Endothelial cell of umbilical vein (primary cell): ENCODE measurements around the gene GRXCR2. TPM values are rescaled to one million over a fixed set of nuclear protein-coding genes. Genes with fewer than 3 reads are reported as not detected.

Source experiments
- BruUV-seq: library from RNA; stranded (reverse); fragments of 400-500 nt; replicated peaks from 2 replicates; lab custom pipeline; 2021; lab: Mats Ljungman, UMichigan
- CTCF ChIA-PET: fragments of 300-600, 350-600 bp; sonication (Branson Sonifier 250); formaldehyde crosslinking; loops from one replicate; lab custom pipeline; 2021; ENCODE audit warnings: antibody characterized with exemption, inconsistent platforms; lab: Charles Lee
- POLR2A ChIA-PET: fragments of 300-600, 350-600 bp; sonication (Branson Sonifier 250); formaldehyde crosslinking; loops from one replicate; lab custom pipeline; 2021; ENCODE audit warnings: antibody characterized with exemption, inconsistent platforms; lab: Charles Lee
- DNase-seq: peaks from one replicate; pipeline ENCODE4 v3.0.0-alpha.2; 2011; ENCODE audit warnings: low read depth, low spot score
- FAIRE-seq: peaks from 2 replicates; lab custom pipeline; 2011; peaks lifted over from hg19 to GRCh38; lab: Jason Lieb, UNC
- H2AFZ ChIP-seq: 2 replicates; pipeline ENCODE4 v1.6.0; 2012; ENCODE audit warnings: low read depth, low read length, control low read depth, inconsistent platforms
- H3K27ac ChIP-seq: 2 replicates; pipeline ENCODE4 v1.5.1; 2011; ENCODE audit warnings: low read depth, mild to moderate bottlenecking, control low read depth, low read length, moderate library complexity; ENCODE audit not compliant: insufficient read depth
- H3K27me3 ChIP-seq, 2 experiments: 2 replicates each; pipeline versions ENCODE4 v1.6.0 to v1.6.1; 2011; ENCODE audit warnings: low read length in 2 of 2, mixed read lengths in 1 of 2; ENCODE audit not compliant: control insufficient read depth in 2 of 2, insufficient read depth in 2 of 2
- H3K36me3 ChIP-seq, 2 experiments: 2 replicates in 1 of 2; 3 replicates in 1 of 2; pipeline ENCODE4 v1.5.1; 2011; ENCODE audit warnings: low read length in 2 of 2, mild to moderate bottlenecking in 1 of 2, moderate library complexity in 1 of 2; ENCODE audit not compliant: control insufficient read depth in 2 of 2, insufficient read depth in 2 of 2; ENCODE audit errors: extremely low read depth in 1 of 2
- H3K4me1 ChIP-seq: 3 replicates; pipeline ENCODE4 v1.5.1; 2011; ENCODE audit warnings: mild to moderate bottlenecking, low read length; ENCODE audit not compliant: control insufficient read depth, insufficient read depth; ENCODE audit errors: extremely low read depth
- H3K4me2 ChIP-seq: 2 replicates; pipeline ENCODE4 v1.6.1; 2011; ENCODE audit warnings: low read length, control low read depth, mixed read lengths; ENCODE audit not compliant: insufficient read depth
- H3K4me3 ChIP-seq, 3 experiments: fragments of 200-600 bp in 1 of 3; sonication (generic), shearing (Covaris generic) in 1 of 3; replicated peaks in 1 of 3; 2 replicates each; pipeline ENCODE4 v1.5.1; 2011 to 2016; ENCODE audit warnings: control low read depth in 3 of 3, low read length in 3 of 3, mild to moderate bottlenecking in 2 of 3, inconsistent platforms in 1 of 3, low read depth in 1 of 3, moderate library complexity in 1 of 3; ENCODE audit not compliant: insufficient read depth in 1 of 3
- H3K79me2 ChIP-seq: 2 replicates; pipeline ENCODE4 v1.6.0; 2012; ENCODE audit warnings: low read length, inconsistent platforms; ENCODE audit not compliant: control insufficient read depth, insufficient read depth
- H3K9ac ChIP-seq: replicated peaks from 2 replicates; pipeline ENCODE3; 2011; ENCODE audit warnings: low read length, control low read depth; ENCODE audit not compliant: insufficient read depth; ENCODE audit errors: extremely low read depth
- H3K9me1 ChIP-seq: replicated peaks from 3 replicates; pipeline ENCODE4 v1.6.0; 2011; ENCODE audit warnings: mild to moderate bottlenecking, low read length; ENCODE audit not compliant: control insufficient read depth, insufficient read depth; ENCODE audit errors: extremely low read depth
- H3K9me3 ChIP-seq: replicated peaks from 2 replicates; pipeline ENCODE4 v1.5.1; 2012; ENCODE audit warnings: low read length, inconsistent platforms; ENCODE audit not compliant: control insufficient read depth, insufficient read depth
- H4K20me1 ChIP-seq: replicated peaks from 2 replicates; pipeline ENCODE3; 2011; ENCODE audit warnings: mild to moderate bottlenecking, low read length; ENCODE audit not compliant: control insufficient read depth, insufficient read depth; ENCODE audit errors: extremely low read depth
- CTCF ChIP-seq, 2 donors: IDR thresholded peaks; 1 replicate in 1 of 2; 2 replicates in 1 of 2; pipeline ENCODE4 v1.5.1; 2011; ENCODE audit warnings: low read length in 2 of 2, mild to moderate bottlenecking in 2 of 2, moderate library complexity in 2 of 2, control low read depth in 1 of 2, inconsistent platforms in 1 of 2, low read depth in 1 of 2; ENCODE audit not compliant: insufficient read depth in 1 of 2; ENCODE audit errors: extremely low read depth in 1 of 2
- EZH2 ChIP-seq: IDR thresholded peaks from 2 replicates; pipeline ENCODE4 v1.6.1; 2012; ENCODE audit warnings: borderline replicate concordance, low read depth, mild to moderate bottlenecking, moderate library complexity, low read length, inconsistent platforms; ENCODE audit not compliant: severe bottlenecking
- FOS ChIP-seq: IDR thresholded peaks from 2 replicates; pipeline ENCODE4 v1.6.1; 2011; ENCODE audit warnings: mild to moderate bottlenecking, low read length, moderate library complexity, borderline replicate concordance; ENCODE audit not compliant: insufficient read depth
- GATA2 ChIP-seq: IDR thresholded peaks from 2 replicates; pipeline ENCODE4 v1.7.0; 2011; ENCODE audit warnings: low read depth, mild to moderate bottlenecking, moderate library complexity, mixed read lengths, low read length; ENCODE audit not compliant: insufficient read length, insufficient read depth
- JUN ChIP-seq: IDR thresholded peaks from 2 replicates; pipeline ENCODE4 v1.6.1; 2011; ENCODE audit warnings: borderline replicate concordance, low read depth; ENCODE audit not compliant: insufficient read length, insufficient read depth
- MYC ChIP-seq: IDR thresholded peaks from one replicate; pipeline ENCODE4 v1.6.1; 2011; ENCODE audit warnings: mild to moderate bottlenecking, low read depth, low read length
- POLR2A ChIP-seq: IDR thresholded peaks from 2 replicates; pipeline ENCODE4 v1.6.1; 2012; ENCODE audit warnings: low read depth, mild to moderate bottlenecking, control low read depth, low read length
- POLR2AphosphoS5 ChIP-seq: IDR thresholded peaks from 2 replicates; pipeline ENCODE4 v1.6.1; 2012; ENCODE audit warnings: low read depth, mild to moderate bottlenecking, control low read depth, low read length, moderate library complexity; ENCODE audit not compliant: insufficient read depth
- dilution Hi-C: fragments of 300-500 bp; cut with MboI; formaldehyde crosslinking; loops from one replicate; pipeline ENCODE4 v1.15.0; 2019; ENCODE audit warnings: low sequenced_read_pairs; ENCODE audit not compliant: extremely low pct_ligation_motif_present
- intact Hi-C: fragments of 100-400 bp; cut with micrococcal nuclease; formaldehyde crosslinking; loops from one replicate; pipeline ENCODE4 v1.10.0; 2022
- polyA plus RNA-seq, 4 experiments: library from polyadenylated mRNA; depleted of rRNA in 3 of 4; stranded (reverse) in 3 of 4; unstranded in 1 of 4; fragments of >200 nt; gene quantifications; 2 replicates each; pipeline versions ENCODE4 v1.2.1 to v1.2.3, GENCODE V29; 2011 to 2012; ENCODE audit warnings: missing spikeins in 1 of 4
- total RNA-seq: library from RNA; stranded (reverse); gene quantifications from 2 replicates; pipeline ENCODE4 v1.2.3, GENCODE V29; 2021
- TF ChIP-seq, protein P1 (sequence below): IDR thresholded peaks from 2 replicates; pipeline ENCODE4 v1.6.1; 2011; ENCODE audit not compliant: insufficient read depth, insufficient read length

GRXCR2 gene
- total and polyA plus RNA-seq, 2 donors (not counting 3 experiments of a cell fraction or from before 2014, with no cell fraction given): not detected

DNA sequence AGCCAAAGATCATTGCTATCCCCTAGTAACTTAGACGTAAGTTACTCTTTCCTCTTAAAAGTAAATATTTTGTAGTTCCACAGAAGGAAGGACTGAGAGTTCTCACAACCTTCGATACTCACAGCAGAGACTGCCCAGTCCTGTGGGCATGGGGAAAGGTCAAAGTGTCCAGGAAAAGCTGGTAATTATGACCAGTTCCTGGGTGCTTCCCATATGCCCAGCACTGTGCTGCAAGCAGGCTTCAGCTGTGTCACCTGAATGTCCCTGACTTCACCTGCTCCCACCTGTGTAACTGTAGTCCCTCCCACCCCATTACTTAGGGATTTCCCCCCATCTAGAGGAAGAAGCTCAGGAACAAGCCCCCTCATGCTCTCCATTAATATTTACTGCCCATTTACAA, 45.6 kb upstream of the GRXCR2 start:
- Histone ChIP-seq H3K9ac (no peak overlapping the region), H3K4me2 (no peak overlapping the region), H3K79me2 (no peaks in the 10 kb centered on the region), H2AFZ (no peak overlapping the region), H4K20me1 (no peaks in the 10 kb centered on the region), H3K9me1 (no peaks in the 10 kb centered on the region), H3K36me3 (no peaks in the 10 kb centered on the region), H3K27ac (no peak overlapping the region), H3K4me1 (no peaks in the 10 kb centered on the region), H3K9me3 (no peaks in the 10 kb centered on the region), H3K27me3 (peaks cover 0 to 2% of the 10 kb centered on the region in 2 experiments), H3K4me3 (no peak overlapping the region)
- TF ChIP-seq MYC (no peak), POLR2A (no peak), EZH2 (no peak), FOS (no peak), JUN (no peak), CTCF (IDR thresholded peaks at IDR 0.05; ENCODE audit: extremely low read depth in 1 of 2, insufficient read depth in 1 of 2, low read depth in 1 of 2, low read length in 2 of 2) (no peak), POLR2AphosphoS5 (no peak)
- no TSS peak for BruUV-seq
- POLR2A ChIA-PET: no interaction called here
- DNase-seq (no peak), FAIRE-seq (no peak)
- dilution Hi-C loops (no loop called here), intact Hi-C loops (no loop called here)
- CTCF ChIA-PET: no interaction called here

DNA sequence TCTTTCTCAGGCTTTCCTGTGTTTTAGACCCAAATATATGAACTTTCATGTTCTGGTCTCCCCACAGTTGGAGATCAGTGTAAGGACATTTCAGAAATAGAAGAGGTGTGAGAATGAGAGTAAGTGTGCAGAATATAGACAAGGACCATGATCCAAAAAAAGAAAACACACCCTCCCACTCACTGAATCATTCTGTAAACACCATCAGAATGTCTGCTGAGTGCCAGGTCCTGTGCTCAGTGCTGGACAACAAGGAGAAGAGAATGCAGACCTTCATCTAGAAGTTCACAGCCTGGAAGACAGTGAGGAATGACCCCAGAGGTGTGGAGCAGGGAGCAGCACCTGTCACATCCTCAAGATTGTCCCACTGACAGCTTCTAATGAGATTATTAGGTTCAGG, 44.5 kb upstream of the GRXCR2 start:
- POLR2A ChIA-PET: no interaction called here

More for the DNA sequence above, 44.5 kb upstream of the GRXCR2 start:
- CTCF ChIA-PET: no interaction called here
- Histone ChIP-seq H3K9me3 (no peaks in the 10 kb centered on the region), H3K27ac (no peak overlapping the region), H3K9ac (no peak overlapping the region), H3K27me3 (peaks cover 0 to 2% of the 10 kb centered on the region in 2 experiments), H2AFZ (no peak overlapping the region), H3K4me3 (no peak overlapping the region), H4K20me1 (no peaks in the 10 kb centered on the region), H3K4me2 (no peak overlapping the region), H3K79me2 (no peaks in the 10 kb centered on the region), H3K4me1 (no peaks in the 10 kb centered on the region), H3K9me1 (no peaks in the 10 kb centered on the region), H3K36me3 (no peaks in the 10 kb centered on the region)
- no peak for TF ChIP-seq CTCF (IDR thresholded peaks at IDR 0.05; ENCODE audit: extremely low read depth in 1 of 2, insufficient read depth in 1 of 2, low read depth in 1 of 2, low read length in 2 of 2)
- TF ChIP-seq JUN: no peak
- TF ChIP-seq, protein P1, sequence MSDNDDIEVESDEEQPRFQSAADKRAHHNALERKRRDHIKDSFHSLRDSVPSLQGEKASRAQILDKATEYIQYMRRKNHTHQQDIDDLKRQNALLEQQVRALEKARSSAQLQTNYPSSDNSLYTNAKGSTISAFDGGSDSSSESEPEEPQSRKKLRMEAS: no peak
- no peak for TF ChIP-seq MYC
- no peak for TF ChIP-seq FOS
- no peak for TF ChIP-seq GATA2
- TF ChIP-seq POLR2A: no peak
- no peak for TF ChIP-seq EZH2
- no peak for DNase-seq
- dilution Hi-C loops: no loop called here
- intact Hi-C loops: no loop called here
- no TSS peak for BruUV-seq
- no peak for FAIRE-seq
